Lung (tissue), 12 donors: Measurements from ENCODE around the gene FGF5. TPM values are rescaled to one million over a fixed set of nuclear protein-coding genes. Genes with fewer than 3 reads are reported as not detected.

Experiments
- ATAC-seq: fragments of 200-7000 bp; cut with Tn5 transposase; one replicate; pipeline ENCODE4 v1.9.1; 2020; ENCODE audit warnings: moderate number of reproducible peaks; ENCODE audit not compliant: insufficient read depth, low FRiP score
- DNase-seq, 3 donors: peaks; one replicate each; pipeline ENCODE4 v3.0.0-alpha.2; 2013 to 2017
- H3K27ac ChIP-seq, 2 donors: one replicate each; pipeline ENCODE4 v1.5.1; 2013; ENCODE audit warnings: mild to moderate bottlenecking in 2 of 2, moderate library complexity in 2 of 2, control low read depth in 1 of 2, inconsistent platforms in 1 of 2, low read depth in 1 of 2, low read length in 1 of 2
- H3K27me3 ChIP-seq, 3 donors: one replicate each; pipeline ENCODE4 v1.5.1; 2013; ENCODE audit warnings: low read length in 2 of 3; ENCODE audit not compliant: control insufficient read depth in 3 of 3, insufficient read depth in 3 of 3
- H3K36me3 ChIP-seq, 4 donors: one replicate each; pipeline ENCODE4 v1.5.1; 2013; ENCODE audit warnings: low read length in 4 of 4, mild to moderate bottlenecking in 1 of 4, moderate library complexity in 1 of 4; ENCODE audit not compliant: control insufficient read depth in 4 of 4, insufficient read depth in 4 of 4
- H3K4me1 ChIP-seq, 5 donors: one replicate each; pipeline ENCODE4 v1.5.1; 2013; ENCODE audit warnings: low read length in 5 of 5, mild to moderate bottlenecking in 2 of 5, moderate library complexity in 1 of 5; ENCODE audit not compliant: control insufficient read depth in 5 of 5, insufficient read depth in 5 of 5
- H3K4me3 ChIP-seq: one replicate; pipeline ENCODE4 v1.5.1; 2013; ENCODE audit warnings: mild to moderate bottlenecking, control low read depth, moderate library complexity
- H3K9ac ChIP-seq, 2 donors: one replicate each; pipeline ENCODE4 v1.5.1; 2013; ENCODE audit warnings: low read length in 2 of 2, control low read depth in 1 of 2; ENCODE audit not compliant: insufficient read depth in 1 of 2
- H3K9me3 ChIP-seq, 4 donors: one replicate each; pipeline ENCODE4 v1.5.1; 2013; ENCODE audit warnings: low read length in 3 of 4, mild to moderate bottlenecking in 1 of 4, moderate library complexity in 1 of 4; ENCODE audit not compliant: control insufficient read depth in 4 of 4, insufficient read depth in 3 of 4
- CTCF ChIP-seq: IDR thresholded peaks from 2 replicates; pipeline ENCODE4 v1.5.1; 2012; ENCODE audit warnings: mild to moderate bottlenecking; ENCODE audit errors: control extremely low read depth, extremely low read depth
- WGBS, 2 donors: extraction: QIAGEN DNeasy Blood & Tissue Kit; methylation state at CpG; one replicate each; pipeline ENCODE4 v1.1.7; 2013; 5-methylcytosine and 5-hydroxymethylcytosine counted together
- polyA plus RNA-seq, 2 donors: library from polyadenylated mRNA; stranded (reverse); fragments of 200-250 nt; gene quantifications; one replicate each; pipeline ENCODE4 v1.2.1, GENCODE V29; 2013
- total RNA-seq, 2 donors: library from RNA; depleted of rRNA in 1 of 2; stranded (reverse); fragments of >200 nt in 1 of 2; gene quantifications; one replicate each; pipeline ENCODE4 v1.2.1, GENCODE V29; 2014 to 2021
- donor health status: control.
- donor health status: control.
- donor health status: Bipolar disorder and iron deficiency.
- donor health status: healthy.
- donor health status: DM: yes; HTN: yes; CAD: no.

Gene FGF5
- total and polyA plus RNA-seq, 4 donors: 0.18 TPM; not detected in 3

- TF ChIP-seq CTCF: no peak
- no peaks in the 10 kb centered on the region for H3K9me3 ChIP-seq
- peaks cover 0 to 2% (median 0%) of the 10 kb centered on the region in 3 donors for H3K27me3 ChIP-seq
- no peaks in the 10 kb centered on the region for H3K36me3 ChIP-seq
- no peak for ATAC-seq
- no peaks in the 10 kb centered on the region for H3K4me1 ChIP-seq
- 63 to 84% methylated on average over 1 of the region's 1 CpG for WGBS, 2 donors
- H3K4me3 ChIP-seq: no peak overlapping the region
- H3K9ac ChIP-seq: no peak overlapping the region
- no peak for DNase-seq
- no peak overlapping the region for H3K27ac ChIP-seq
Observed at GRCh38 chr4:80249144-80249543, 17.3 kb upstream of the FGF5 start.

GRCh38 chr4:80252427-80252826 lies 14.0 kb upstream of the FGF5 start:
- no peak overlapping the region for H3K27ac ChIP-seq
- no peaks in the 10 kb centered on the region for H3K9me3 ChIP-seq
- H3K27me3 ChIP-seq: peaks cover 0 to 14% (median 3%) of the 10 kb centered on the region in 3 donors
- TF ChIP-seq CTCF: no peak
- H3K36me3 ChIP-seq: no peaks in the 10 kb centered on the region
- H3K9ac ChIP-seq: no peak overlapping the region
- DNase-seq (no peak), ATAC-seq (no peak)
- H3K4me3 ChIP-seq: no peak overlapping the region
- H3K4me1 ChIP-seq: no peaks in the 10 kb centered on the region

GRCh38 chr4:80252953-80253352 lies 13.5 kb upstream of the FGF5 start:
- TF ChIP-seq CTCF: no peak

GRCh38 chr4:80253510-80253909 lies 13.0 kb upstream of the FGF5 start:
- Histone ChIP-seq H3K9me3 (no peaks in the 10 kb centered on the region), H3K4me1 (no peaks in the 10 kb centered on the region), H3K27me3 (peaks cover 0 to 14% (median 9%) of the 10 kb centered on the region in 3 donors), H3K27ac (no peak overlapping the region), H3K4me3 (no peak overlapping the region), H3K9ac (no peak overlapping the region), H3K36me3 (no peaks in the 10 kb centered on the region)
- 55 to 65% methylated on average over 4 of the region's 4 CpGs for WGBS, 2 donors
- DNase-seq (no peak), ATAC-seq (no peak)
- TF ChIP-seq CTCF: no peak

More at GRCh38 chr4:80252953-80253352, 13.5 kb upstream of the FGF5 start:
- ATAC-seq (no peak), DNase-seq (no peak)
- no peaks in the 10 kb centered on the region for H3K9me3 ChIP-seq
- H3K9ac ChIP-seq: no peak overlapping the region
- H3K27ac ChIP-seq: no peak overlapping the region
- H3K4me3 ChIP-seq: no peak overlapping the region
- no peaks in the 10 kb centered on the region for H3K4me1 ChIP-seq
- H3K27me3 ChIP-seq: peaks cover 0 to 14% (median 8%) of the 10 kb centered on the region in 3 donors
- no peaks in the 10 kb centered on the region for H3K36me3 ChIP-seq
